PC-9 (cell line): ENCODE data around the gene LINGO3.

Experiments used
- CTCF ChIP-seq: fragments of 200-600 bp; sonication (generic); conservative IDR thresholded peaks from 2 replicates; pipeline ENCODE4 v1.6.1; 2017; ENCODE audit warnings: mixed run types, antibody characterized with exemption, mild to moderate bottlenecking, moderate library complexity
- EZH2 ChIP-seq: fragments of 200-600 bp; sonication (generic); IDR thresholded peaks from 2 replicates; pipeline ENCODE4 v1.8.0; 2017; ENCODE audit warnings: antibody characterized with exemption, low read depth

- no peak for TF ChIP-seq CTCF
- no peak for TF ChIP-seq EZH2
Measured at GRCh38 chr19:2353887-2354592, 46.1 kb upstream of the LINGO3 start.
